ENCODE data around the gene MAEA. TPM values are rescaled to one million over a fixed set of nuclear protein-coding genes. Genes with fewer than 3 reads are reported as not detected.

MAEA gene
- total and polyA plus RNA-seq, 9 of the 15 experiments (the other 6 are each of a cell fraction or from before 2014, with no cell fraction given): 2.1 to 86.5 (median 45.0) TPM

GRCh38 chr4:1289207-1290164 is at the start of gene MAEA (continued):
- TF ChIP-seq TFE3 (CRISPR knock-in tag; IDR thresholded peaks at IDR 0.05): no peak
- TF ChIP-seq NFRKB (IDR thresholded peaks at IDR 0.05; ENCODE audit: low read depth): no peak; the same call in none of the 2 replicates
- TF ChIP-seq NR2C1 (IDR thresholded peaks at IDR 0.05): peak; percentile 91
- peak; percentile 86 for TF ChIP-seq NR2C1 (tag; IDR thresholded peaks at IDR 0.05)
- peak; percentile 84 for TF ChIP-seq GATAD2B (IDR thresholded peaks at IDR 0.05; ENCODE audit: borderline replicate concordance)
- peak; percentile 74 to 87 for TF ChIP-seq MAZ (CRISPR knock-in tag; conservative IDR thresholded peaks at IDR 0.05 in 1 of 2, IDR thresholded peaks at IDR 0.05 in 1 of 2)
- peak; percentile 76 for TF ChIP-seq C11orf30 (IDR thresholded peaks at IDR 0.05; ENCODE audit: low read depth)
- no peak; the same call in 1 of the 2 replicates for TF ChIP-seq CEBPZ (IDR thresholded peaks at IDR 0.05; ENCODE audit: borderline replicate concordance, low read depth, low read length)
- peak; percentile 92 for TF ChIP-seq GABPA (tag; conservative IDR thresholded peaks at IDR 0.05; ENCODE audit: low read depth)
- TF ChIP-seq PATZ1 (CRISPR knock-in tag; IDR thresholded peaks at IDR 0.05; ENCODE audit: borderline replicate concordance): no peak
- no peak for TF ChIP-seq ZNF668 (CRISPR knock-in tag; IDR thresholded peaks at IDR 0.05)
- no peak for TF ChIP-seq ATF1 (CRISPR knock-in tag; IDR thresholded peaks at IDR 0.05)
- peak; percentile 92 for TF ChIP-seq ATF1 (tag; IDR thresholded peaks at IDR 0.05)
- TF ChIP-seq PBX2 (CRISPR knock-in tag; IDR thresholded peaks at IDR 0.05; ENCODE audit: low read depth): no peak
- TF ChIP-seq PBX2 (tag; conservative IDR thresholded peaks at IDR 0.05; ENCODE audit: low read depth): no peak
- TF ChIP-seq NR2C2 (CRISPR knock-in tag; IDR thresholded peaks at IDR 0.05): peak; percentile 68; the same call in 1 of the 2 replicates
- peak; percentile 97 for TF ChIP-seq NR2C2 (tag; IDR thresholded peaks at IDR 0.05)
- peak; percentile 85 for TF ChIP-seq POLR2B (IDR thresholded peaks at IDR 0.05; ENCODE audit: low read depth, partially characterized antibody)
